ENCODE measurements around the gene RAB10. TPM values are rescaled to one million over a fixed set of nuclear protein-coding genes. Genes with fewer than 3 reads are reported as not detected.
"Not testable (repeated sequence)": the region's sequence is repeated elsewhere in the genome, so short reads cannot be mapped to it uniquely, and the experiment has no call there.

Gene RAB10
- polyA plus RNA-seq, 1 donor from 2014 or later = 169 TPM

DNA sequence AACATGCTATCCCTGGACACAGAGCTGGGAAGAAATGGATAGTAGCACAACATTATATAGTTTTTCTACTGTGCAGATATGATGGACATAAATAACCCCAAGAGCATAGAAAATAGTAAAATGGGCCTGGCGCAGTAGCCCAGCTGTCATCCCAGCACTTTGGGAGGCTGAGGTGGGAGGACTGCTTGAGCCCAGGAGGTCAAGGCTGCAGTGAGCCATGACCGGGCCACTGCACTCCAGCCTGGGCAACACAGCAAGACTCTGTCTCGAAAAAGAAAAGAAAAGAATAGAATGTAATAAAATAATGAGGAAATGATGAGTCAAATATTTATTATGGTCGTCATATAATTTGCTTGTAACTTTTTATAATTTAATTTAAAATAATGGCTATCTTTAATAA is 131.5 kb downstream of the RAB10 start:
- H3K36me3 ChIP-seq (ENCODE audit: insufficient read depth, low read length) = no peaks in the 10 kb centered on the region
- no peaks in the 10 kb centered on the region for H3K79me2 ChIP-seq (replicated peaks; ENCODE audit: insufficient read depth, low read length)
- H3K27me3 ChIP-seq (ENCODE audit: insufficient read depth, low read depth, low read length) = no peaks in the 10 kb centered on the region
- H3K9me3 ChIP-seq (ENCODE audit: low read length) = no peaks in the 10 kb centered on the region
- no peak overlapping the region for H3K4me3 ChIP-seq (ENCODE audit: low read length)
- no peaks in the 10 kb centered on the region for H3K9me2 ChIP-seq (ENCODE audit: insufficient read depth, low read length)
- H2AFZ ChIP-seq (ENCODE audit: low read depth, low read length) = no peak overlapping the region
- no peak overlapping the region for H3K27ac ChIP-seq (ENCODE audit: low read length)
- TF ChIP-seq REST (IDR thresholded peaks at IDR 0.05; ENCODE audit: borderline replicate concordance) = no peak
- TF ChIP-seq EZH2 (IDR thresholded peaks at IDR 0.05; ENCODE audit: borderline replicate concordance, insufficient read depth, low read length, poor library complexity, severe bottlenecking) = no peak
- no peak for TF ChIP-seq TAF1 (IDR thresholded peaks at IDR 0.05; ENCODE audit: low read depth)
- TF ChIP-seq RAD21 (conservative IDR thresholded peaks at IDR 0.05) = no peak
- TF ChIP-seq POLR2AphosphoS5 (IDR thresholded peaks at IDR 0.05) = no peak
- no peak for TF ChIP-seq EP300 (conservative IDR thresholded peaks at IDR 0.05; ENCODE audit: poor library complexity, severe bottlenecking)
- TF ChIP-seq SMC3 (conservative IDR thresholded peaks at IDR 0.05; ENCODE audit: poor library complexity) = no peak
- no peak for TF ChIP-seq CTCF (IDR thresholded peaks at IDR 0.05; ENCODE audit: poor library complexity, severe bottlenecking)
- no peak for TF ChIP-seq MXI1 (conservative IDR thresholded peaks at IDR 0.05; ENCODE audit: poor library complexity, severe bottlenecking)
- H3K9ac ChIP-seq (ENCODE audit: low read length) = no peak overlapping the region
- no peaks in the 10 kb centered on the region for H4K20me1 ChIP-seq (ENCODE audit: insufficient read depth)
- no peaks in the 10 kb centered on the region for H3F3A ChIP-seq (ENCODE audit: insufficient read depth, low read length, poor library complexity, severe bottlenecking)
- H3K4me2 ChIP-seq (ENCODE audit: low read length) = no peak overlapping the region

DNA sequence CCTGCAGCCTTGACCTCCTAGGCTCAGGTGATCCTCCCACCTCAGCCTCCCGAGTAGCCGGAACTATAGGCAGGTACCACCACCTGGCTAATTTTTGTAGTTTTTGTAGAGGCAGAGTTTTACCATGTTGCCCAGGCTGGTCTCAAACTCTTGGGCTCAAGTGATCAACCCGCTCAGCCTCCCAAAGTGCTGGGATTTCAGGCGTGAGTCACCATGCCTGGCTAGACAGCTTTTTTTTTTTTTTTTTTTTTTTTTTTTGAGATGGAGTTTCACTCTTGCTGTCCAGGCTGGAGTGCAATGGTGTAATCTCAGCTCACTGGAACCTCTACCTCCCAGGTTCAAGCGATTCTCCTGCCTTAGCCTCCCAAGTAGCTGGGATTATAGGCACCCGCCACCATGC is 132.7 kb downstream of the RAB10 start:
- not testable (repeated sequence) for H3K36me3 ChIP-seq (ENCODE audit: insufficient read depth, low read length); H3K9me3 ChIP-seq (ENCODE audit: low read length); H3K9me2 ChIP-seq (ENCODE audit: insufficient read depth, low read length); H3F3A ChIP-seq (ENCODE audit: insufficient read depth, low read length, poor library complexity, severe bottlenecking); H3K4me3 ChIP-seq (ENCODE audit: low read length); H3K4me2 ChIP-seq (ENCODE audit: low read length); H3K9ac ChIP-seq (ENCODE audit: low read length); H2AFZ ChIP-seq (ENCODE audit: low read depth, low read length); H3K27me3 ChIP-seq (ENCODE audit: insufficient read depth, low read depth, low read length); H3K27ac ChIP-seq (ENCODE audit: low read length); H3K79me2 ChIP-seq (replicated peaks; ENCODE audit: insufficient read depth, low read length); H4K20me1 ChIP-seq (ENCODE audit: insufficient read depth)

DNA sequence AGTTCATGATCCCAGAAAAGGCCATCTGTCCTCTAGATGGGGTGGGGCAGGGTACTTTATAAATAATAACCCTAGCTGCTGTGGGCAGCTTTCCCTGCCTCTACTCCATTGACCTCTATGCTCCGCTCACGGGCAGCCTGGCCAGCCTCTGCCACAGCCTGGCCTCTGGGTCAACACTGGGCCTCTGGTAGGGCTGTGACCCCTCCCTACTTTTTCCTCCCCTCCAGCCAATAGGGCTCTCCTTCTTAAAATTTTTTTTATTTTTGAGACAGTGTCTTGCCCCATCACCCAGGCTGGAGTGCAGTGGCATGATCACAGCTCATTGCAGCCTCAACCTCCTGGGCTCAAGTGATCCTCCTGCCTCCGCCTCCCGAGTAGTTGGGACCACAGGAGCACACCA is 134.9 kb downstream of the RAB10 start:
- Histone ChIP-seq H3K9ac (ENCODE audit: low read length) (no peak overlapping the region), H3K27me3 (ENCODE audit: insufficient read depth, low read depth, low read length) (peaks cover 6% of the 10 kb centered on the region), H3K9me3 (ENCODE audit: low read length) (no peaks in the 10 kb centered on the region), H3K9me2 (ENCODE audit: insufficient read depth, low read length) (no peaks in the 10 kb centered on the region), H3K4me3 (ENCODE audit: low read length) (no peak overlapping the region), H3F3A (ENCODE audit: insufficient read depth, low read length, poor library complexity, severe bottlenecking) (no peaks in the 10 kb centered on the region), H3K36me3 (ENCODE audit: insufficient read depth, low read length) (no peaks in the 10 kb centered on the region), H3K4me2 (ENCODE audit: low read length) (no peak overlapping the region), H2AFZ (ENCODE audit: low read depth, low read length) (no peak overlapping the region), H3K27ac (ENCODE audit: low read length) (no peak overlapping the region), H3K79me2 (replicated peaks; ENCODE audit: insufficient read depth, low read length) (peaks cover 2% of the 10 kb centered on the region), H4K20me1 (ENCODE audit: insufficient read depth) (no peaks in the 10 kb centered on the region)
- TF ChIP-seq SMC3 (conservative IDR thresholded peaks at IDR 0.05; ENCODE audit: poor library complexity) = no peak
- TF ChIP-seq RAD21 (conservative IDR thresholded peaks at IDR 0.05) = no peak
- TF ChIP-seq CTCF (IDR thresholded peaks at IDR 0.05; ENCODE audit: poor library complexity, severe bottlenecking) = no peak
- no peak for TF ChIP-seq POLR2AphosphoS5 (IDR thresholded peaks at IDR 0.05)
- TF ChIP-seq MXI1 (conservative IDR thresholded peaks at IDR 0.05; ENCODE audit: poor library complexity, severe bottlenecking) = no peak
- no peak for TF ChIP-seq EZH2 (IDR thresholded peaks at IDR 0.05; ENCODE audit: borderline replicate concordance, insufficient read depth, low read length, poor library complexity, severe bottlenecking)
- no peak for TF ChIP-seq EP300 (conservative IDR thresholded peaks at IDR 0.05; ENCODE audit: poor library complexity, severe bottlenecking)
- no peak for TF ChIP-seq TAF1 (IDR thresholded peaks at IDR 0.05; ENCODE audit: low read depth)
- no peak for TF ChIP-seq REST (IDR thresholded peaks at IDR 0.05; ENCODE audit: borderline replicate concordance)
